GM10847 (cell line): Measurements from ENCODE around the gene CSNK1G1.

Source experiments
- POLR2A ChIP-seq: IDR thresholded peaks from 2 replicates; pipeline ENCODE4 v1.6.1; 2011; ENCODE audit not compliant: insufficient read length; ENCODE audit errors: extremely low read depth

Gene CSNK1G1

GRCh38 chr15:64351265-64351664 is 4.7 kb downstream of the CSNK1G1 start:
- TF ChIP-seq POLR2A: no peak

GRCh38 chr15:64349375-64349774 is 6.6 kb downstream of the CSNK1G1 start:
- TF ChIP-seq POLR2A: no peak

- TF ChIP-seq POLR2A: no peak
Observed at GRCh38 chr15:64348455-64348854, 7.5 kb downstream of the CSNK1G1 start.

DNA sequence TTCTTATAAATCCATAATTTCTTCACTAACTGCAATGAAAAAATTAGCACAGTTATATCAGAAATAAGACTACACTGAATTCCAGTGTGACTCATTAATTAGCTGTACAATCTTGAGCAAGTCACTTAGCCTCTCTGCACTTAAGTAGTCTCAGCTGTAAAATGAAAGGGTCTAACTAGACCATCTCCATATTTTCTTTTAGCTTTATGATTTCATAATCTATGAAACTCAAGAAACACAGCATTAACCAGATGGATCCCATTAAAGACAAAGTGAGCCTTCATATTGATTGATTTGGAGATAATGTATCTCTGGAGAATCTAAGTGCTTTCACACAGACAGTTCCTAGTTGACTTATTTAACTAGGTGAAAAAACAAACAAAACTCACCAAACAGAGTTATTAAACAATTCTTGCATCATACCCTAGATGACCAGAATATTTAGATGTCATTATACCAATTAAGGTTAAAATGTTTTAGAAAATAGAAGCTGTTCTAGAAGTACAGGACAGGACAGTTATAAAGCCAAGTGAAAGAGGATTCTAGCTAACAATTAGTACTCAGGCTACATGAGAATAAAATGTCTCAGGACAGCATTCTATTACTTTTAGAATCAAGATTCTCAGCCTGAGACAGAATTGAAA is 11.2 kb downstream of the CSNK1G1 start:
- TF ChIP-seq POLR2A: no peak

GRCh38 chr15:64343841-64344240 is 12.1 kb downstream of the CSNK1G1 start:
- no peak for TF ChIP-seq POLR2A

- no peak for TF ChIP-seq POLR2A
Observed at GRCh38 chr15:64343222-64343621, 12.8 kb downstream of the CSNK1G1 start.

GRCh38 chr15:64341961-64342360 is 14.0 kb downstream of the CSNK1G1 start:
- no peak for TF ChIP-seq POLR2A

- TF ChIP-seq POLR2A: no peak
Observed at GRCh38 chr15:64340355-64340754, 15.6 kb downstream of the CSNK1G1 start.

DNA sequence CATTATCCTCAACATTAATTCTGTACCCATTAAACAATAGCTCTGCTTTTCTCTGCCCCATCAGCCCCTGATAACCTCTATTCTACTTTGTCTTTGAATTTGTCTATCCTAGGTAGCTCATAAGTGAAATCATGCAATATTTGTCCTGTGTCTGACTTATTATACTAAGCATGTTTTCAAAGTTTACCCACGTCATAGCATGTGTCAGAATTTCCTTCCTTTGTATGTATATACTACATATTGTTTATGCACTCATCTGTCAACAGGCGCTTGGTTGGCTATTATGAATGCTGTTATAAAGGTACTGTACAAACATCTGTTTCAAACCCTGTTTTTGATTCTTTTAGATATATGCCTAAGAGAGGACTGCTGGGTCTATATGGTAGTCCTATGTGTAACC is 18.2 kb downstream of the CSNK1G1 start:
- no peak for TF ChIP-seq POLR2A

DNA sequence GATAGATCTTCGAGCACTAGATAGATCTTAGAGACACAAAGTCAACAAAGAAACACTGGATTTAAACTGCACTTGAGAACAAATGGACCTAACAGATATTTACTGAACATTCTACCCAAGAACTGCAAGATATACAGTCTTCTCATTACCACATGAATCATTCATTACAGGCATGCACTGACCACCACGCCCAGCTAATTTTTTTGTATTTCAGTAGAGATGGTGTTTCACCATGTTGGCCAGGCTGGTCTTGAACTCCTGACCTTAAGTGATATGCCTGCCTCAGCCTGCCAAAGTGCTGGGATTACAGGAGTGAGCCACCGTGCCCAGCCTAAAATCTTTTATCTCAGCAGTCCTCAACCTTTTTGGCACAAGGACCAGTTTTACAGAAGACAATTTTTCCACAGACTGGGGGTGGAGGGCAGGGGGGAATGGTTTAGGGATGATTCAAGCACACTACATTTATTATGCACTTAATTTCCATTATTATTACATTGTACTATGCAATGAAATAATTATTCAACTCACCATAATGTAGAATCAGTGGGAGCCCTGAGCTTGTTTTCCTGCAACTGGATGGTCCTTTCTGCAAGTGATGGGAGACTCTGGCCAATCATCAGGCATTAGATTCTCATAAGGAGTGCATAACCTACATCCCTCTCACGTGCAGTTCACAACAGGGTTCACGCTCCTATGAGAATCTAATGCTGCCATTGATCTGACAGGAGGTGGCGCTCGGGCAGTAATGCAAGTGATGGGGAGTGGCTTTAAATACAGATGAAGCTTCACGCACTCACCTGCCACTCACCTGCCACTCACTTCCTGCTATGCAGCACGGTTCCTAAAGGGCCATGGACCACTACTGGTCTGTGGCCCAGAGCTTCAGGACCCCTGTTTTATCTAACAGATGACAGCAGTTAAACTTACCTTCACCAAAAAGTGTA is 21.7 kb downstream of the CSNK1G1 start:
- TF ChIP-seq POLR2A: no peak

DNA sequence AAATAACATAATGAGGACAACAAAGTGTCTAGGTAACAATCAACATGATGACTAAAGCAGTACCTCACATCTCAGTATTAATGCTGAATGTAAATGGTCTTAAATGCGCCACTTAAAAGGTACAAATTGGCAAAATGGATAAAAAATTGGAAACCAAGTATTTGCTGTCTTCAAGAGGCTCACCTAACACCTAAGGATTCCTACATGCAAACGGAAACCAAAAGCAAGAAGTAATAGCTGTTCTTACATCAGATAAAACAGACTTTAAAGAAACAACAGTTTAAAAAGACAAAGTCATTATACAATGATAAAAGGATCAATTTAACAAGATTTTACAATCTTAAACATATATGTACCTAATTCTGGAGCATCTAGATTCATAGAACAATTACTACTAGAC is 22.5 kb downstream of the CSNK1G1 start:
- TF ChIP-seq POLR2A: no peak

DNA sequence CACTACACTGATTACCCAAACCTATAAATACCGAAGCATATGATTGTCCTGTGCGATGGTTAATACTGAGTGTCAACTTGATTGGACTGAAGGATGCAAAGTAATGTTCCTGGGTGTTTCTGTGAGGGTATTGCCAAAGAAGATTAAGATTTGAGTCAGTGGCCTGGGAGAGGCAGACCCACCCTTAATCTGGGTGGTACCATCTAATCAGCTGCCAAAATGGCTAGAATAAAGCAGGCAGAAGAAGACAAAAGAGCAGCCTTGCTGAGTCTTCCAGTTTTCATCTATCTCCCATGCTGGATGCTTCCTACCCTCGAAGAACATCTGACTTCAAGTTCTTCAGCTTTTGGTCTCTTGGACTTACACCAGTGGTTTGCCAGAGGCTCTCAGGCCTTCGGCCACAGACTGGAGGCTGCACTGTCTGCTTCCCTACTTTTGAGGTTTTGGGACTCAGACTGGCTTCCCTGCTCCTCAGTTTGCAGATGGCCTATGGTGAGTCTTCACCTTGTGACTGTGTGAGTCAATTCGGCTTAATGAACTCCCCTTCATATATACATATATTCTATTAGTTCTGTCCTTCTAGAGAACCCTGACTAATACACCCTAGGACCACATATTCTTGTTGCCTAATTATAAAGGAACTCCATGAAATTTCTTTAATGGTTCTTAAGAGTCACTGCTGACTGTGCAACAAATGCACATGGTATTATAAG is 31.7 kb downstream of the CSNK1G1 start:
- no peak for TF ChIP-seq POLR2A

DNA sequence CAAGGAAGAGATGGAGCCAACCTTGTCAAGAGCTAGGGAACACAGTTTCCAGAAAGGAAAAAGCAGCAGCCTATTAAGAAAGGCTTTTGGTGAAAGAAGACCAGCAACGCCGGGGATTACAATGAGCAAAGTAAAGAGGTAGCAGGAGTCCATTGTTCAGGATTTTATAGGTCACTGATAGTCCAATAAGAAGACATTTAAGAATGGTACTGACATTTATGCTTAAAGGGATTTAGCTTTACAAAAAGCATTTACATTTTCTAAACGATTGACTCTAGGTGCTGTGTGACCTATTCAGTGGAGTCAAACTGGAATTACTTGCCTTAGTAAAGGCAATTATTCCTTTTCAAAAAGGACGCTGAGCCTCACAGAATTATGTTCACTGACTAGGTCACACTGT is 40.8 kb downstream of the CSNK1G1 start:
- TF ChIP-seq POLR2A: no peak

DNA sequence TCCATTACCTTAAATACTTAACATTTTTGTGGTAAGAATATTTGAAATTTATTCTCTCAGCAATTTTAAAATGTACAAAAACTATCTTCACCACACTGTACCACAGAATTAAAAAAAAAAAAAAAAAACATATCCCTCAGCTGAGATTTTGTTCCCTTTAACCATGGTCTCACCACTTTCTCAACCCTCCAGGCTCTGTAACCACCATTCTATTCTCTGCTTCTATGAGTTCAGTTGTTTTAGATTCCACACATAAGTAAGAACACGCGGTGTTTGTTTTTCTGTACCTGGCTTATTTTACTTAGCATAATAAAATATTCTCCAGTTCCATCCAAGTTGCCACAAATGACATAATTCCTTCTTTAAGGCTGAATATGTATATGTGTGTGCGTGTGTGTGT is 41.5 kb downstream of the CSNK1G1 start:
- TF ChIP-seq POLR2A: no peak

GRCh38 chr15:64311566-64311965 is 44.4 kb downstream of the CSNK1G1 start:
- no peak for TF ChIP-seq POLR2A

GRCh38 chr15:64310036-64310435 is 45.9 kb downstream of the CSNK1G1 start:
- TF ChIP-seq POLR2A: no peak
